ENCODE measurements around the gene ST7L. TPM values are rescaled to one million over a fixed set of nuclear protein-coding genes. Genes with fewer than 3 reads are reported as not detected.

The ST7L gene
- total and polyA plus RNA-seq, 9 of the 15 experiments (the other 6 are each of a cell fraction or from before 2014, with no cell fraction given): 9.0 to 32.5 (median 26.6) TPM

GRCh38 chr1:112541299-112541698 is 77.6 kb downstream of the ST7L start:
- H3K9ac ChIP-seq (ENCODE audit: insufficient read depth in 1 of 2, low read depth in 2 of 2, low read length in 2 of 2): no peak overlapping the region
- TF ChIP-seq PATZ1 (CRISPR knock-in tag; IDR thresholded peaks at IDR 0.05; ENCODE audit: borderline replicate concordance) (no peak), SAP30 (IDR thresholded peaks at IDR 0.05; ENCODE audit: borderline replicate concordance, insufficient read depth, low read depth, low read length, poor library complexity, severe bottlenecking) (no peak), ZHX1 (conservative IDR thresholded peaks at IDR 0.05; ENCODE audit: low read length) (no peak), ARID2 (IDR thresholded peaks at IDR 0.05) (no peak), GMEB1 (CRISPR knock-in tag; IDR thresholded peaks at IDR 0.05) (no peak), SP1 (CRISPR knock-in tag; IDR thresholded peaks at IDR 0.05) (no peak)
- FAIRE-seq: no peak
- no TSS peak for BruUV-seq (replicated peaks)
- no peak for DNase-seq (ENCODE audit: extremely low read depth in 1 of 4, low spot score in 3 of 4)
- ChIA-PET CTCF (ENCODE audit: low intra/inter-chr PET ratio) (no interaction called here), POLR2A (interaction anchor here (0.9 to 2.1 kb wide), 2 partner anchors 10 to 29 kb away, joined by 3 to 18 read pairs; no protein-coding TSS in a partner anchor)
- no peaks in the 10 kb centered on the region for H3K9me1 ChIP-seq (ENCODE audit: control insufficient read depth, insufficient read depth, low read length)
- intact Hi-C loops (cut with micrococcal nuclease) (no loop called here), in situ Hi-C loops (cut with MboI) (no loop called here)
- H3K79me2 ChIP-seq (ENCODE audit: control insufficient read depth, insufficient read depth, low read length): no peaks in the 10 kb centered on the region
- no peaks in the 10 kb centered on the region for H4K20me1 ChIP-seq (replicated peaks; ENCODE audit: control insufficient read depth, insufficient read depth, low read length)
- WGBS (ENCODE audit: insufficient coverage, low coverage, missing lambda C conversion rate): 65% methylated on average over 1 of the region's 1 CpG
- H3K36me3 ChIP-seq (ENCODE audit: control insufficient read depth, insufficient read depth, low read length): peaks cover 3% of the 10 kb centered on the region; the same call in 1 of the 3 replicates
- no peak for ATAC-seq
- no peaks in the 10 kb centered on the region for H3K9me3 ChIP-seq (replicated peaks; ENCODE audit: control insufficient read depth, insufficient read depth, low read depth, low read length)
- H3K4me2 ChIP-seq (ENCODE audit: insufficient read depth, low read length): no peak overlapping the region
- H3K4me1 ChIP-seq (replicated peaks in 1 of 2; ENCODE audit: control insufficient read depth in 2 of 2, insufficient read depth in 2 of 2, low read length in 2 of 2): no peaks in the 10 kb centered on the region
- H2AFZ ChIP-seq (ENCODE audit: low read depth, low read length): no peak overlapping the region
- H3K4me3 ChIP-seq: no peak overlapping the region
- no peaks in the 10 kb centered on the region for H3K27me3 ChIP-seq (ENCODE audit: control insufficient read depth in 2 of 2, insufficient read depth in 2 of 2, low read length in 2 of 2)
- H3K27ac ChIP-seq (ENCODE audit: extremely low read depth, low read depth, low read length): no peak overlapping the region

Measured in K562 (cell line).